Calu3 (cell line): ENCODE data around the gene CRYBA2. TPM values are rescaled to one million over a fixed set of nuclear protein-coding genes. Genes with fewer than 3 reads are reported as not detected.

Experiments used
- BruUV-seq: library from RNA; stranded (reverse); fragments of 400-500 nt; replicated peaks from 2 replicates; lab custom pipeline; 2021; lab: Mats Ljungman, UMichigan
- CTCF ChIA-PET: fragments of 300-600 bp; sonication (Branson Sonifier 250); formaldehyde crosslinking; loops from one replicate; lab custom pipeline; 2022; ENCODE audit warnings: antibody characterized with exemption; lab: Charles Lee
- DNase-seq: peaks from one replicate; pipeline ENCODE4 v3.0.0; 2022
- H3K27ac Mint-ChIP-seq: one replicate; pipeline ENCODE4 v1.8.0; 2022; ENCODE audit warnings: mixed read lengths; ENCODE audit not compliant: unreplicated experiment
- H3K27me3 Mint-ChIP-seq: one replicate; pipeline ENCODE4 v1.8.0; 2022; ENCODE audit warnings: mixed read lengths; ENCODE audit not compliant: unreplicated experiment
- H3K36me3 Mint-ChIP-seq: one replicate; pipeline ENCODE4 v1.8.0; 2022; ENCODE audit warnings: mild to moderate bottlenecking, moderate library complexity, mixed read lengths; ENCODE audit not compliant: insufficient read depth, unreplicated experiment
- H3K4me1 Mint-ChIP-seq: one replicate; pipeline ENCODE4 v1.8.0; 2022; ENCODE audit warnings: mild to moderate bottlenecking, low read depth, mixed read lengths; ENCODE audit not compliant: unreplicated experiment
- H3K4me3 Mint-ChIP-seq: one replicate; pipeline ENCODE4 v1.8.0; 2022; ENCODE audit warnings: mild to moderate bottlenecking, low read depth, moderate library complexity, mixed read lengths; ENCODE audit not compliant: unreplicated experiment
- H3K9me3 Mint-ChIP-seq: one replicate; pipeline ENCODE4 v1.8.0; 2022; ENCODE audit warnings: low read depth, mixed read lengths; ENCODE audit not compliant: unreplicated experiment
- CTCF ChIP-seq: fragments of 200-600 bp; IDR thresholded peaks from one replicate; pipeline ENCODE4 v1.8.0; 2022; ENCODE audit warnings: antibody characterized with exemption; ENCODE audit not compliant: unreplicated experiment
- intact Hi-C: fragments of 100-400 bp; cut with micrococcal nuclease; formaldehyde crosslinking; loops from one replicate; pipeline ENCODE4 v1.10.0; 2022; ENCODE audit not compliant: unreplicated experiment
- total RNA-seq: library from RNA; stranded (reverse); gene quantifications from 2 replicates; pipeline ENCODE4 v1.2.3, GENCODE V29; 2022

CRYBA2 gene
- total RNA-seq, 1 experiment from 2014 or later = not detected

GRCh38 chr2:219025637-219026585, 32.7 kb upstream of the CRYBA2 start:
- DNase-seq = no peak
- Mint-ChIP-seq H3K4me1 (no peaks in the 10 kb centered on the region), H3K36me3 (no peaks in the 10 kb centered on the region), H3K9me3 (no peaks in the 10 kb centered on the region), H3K27me3 (no peaks in the 10 kb centered on the region), H3K27ac (no peak overlapping the region), H3K4me3 (no peak overlapping the region)
- no TSS peak for BruUV-seq
- TF ChIP-seq CTCF = no peak
- CTCF ChIA-PET = interaction anchor here (0.8 to 1.6 kb wide), 3 partner anchors 33 to 94 kb away, joined by 3 read pairs; no protein-coding TSS in a partner anchor
- intact Hi-C loops = no loop called here

GRCh38 chr2:219024059-219024458, 30.8 kb upstream of the CRYBA2 start:
- DNase-seq = no peak
- CTCF ChIA-PET = no interaction called here
- Mint-ChIP-seq H3K4me3 (no peak overlapping the region), H3K36me3 (no peaks in the 10 kb centered on the region), H3K27ac (no peak overlapping the region), H3K4me1 (no peaks in the 10 kb centered on the region), H3K27me3 (no peaks in the 10 kb centered on the region), H3K9me3 (no peaks in the 10 kb centered on the region)
- no TSS peak for BruUV-seq
- intact Hi-C loops = no loop called here
- no peak for TF ChIP-seq CTCF

GRCh38 chr2:219023045-219023605, 29.9 kb upstream of the CRYBA2 start:
- Mint-ChIP-seq H3K4me3 (no peak overlapping the region), H3K27me3 (peaks cover 5% of the 10 kb centered on the region), H3K9me3 (no peaks in the 10 kb centered on the region), H3K27ac (no peak overlapping the region), H3K4me1 (no peaks in the 10 kb centered on the region), H3K36me3 (no peaks in the 10 kb centered on the region)
- no peak for DNase-seq
- CTCF ChIA-PET = no interaction called here
- TF ChIP-seq CTCF = no peak
- intact Hi-C loops = no loop called here
- BruUV-seq = no TSS peak

GRCh38 chr2:219022616-219023015, 29.4 kb upstream of the CRYBA2 start:
- H3K27ac Mint-ChIP-seq = no peak overlapping the region
- CTCF ChIA-PET = no interaction called here
- H3K4me1 Mint-ChIP-seq = no peaks in the 10 kb centered on the region
- H3K36me3 Mint-ChIP-seq = no peaks in the 10 kb centered on the region
- no peak overlapping the region for H3K4me3 Mint-ChIP-seq
- no TSS peak for BruUV-seq
- DNase-seq = no peak
- H3K9me3 Mint-ChIP-seq = no peaks in the 10 kb centered on the region
- peaks cover 10% of the 10 kb centered on the region for H3K27me3 Mint-ChIP-seq
- intact Hi-C loops = no loop called here
- no peak for TF ChIP-seq CTCF
